ENCODE results near the gene SDK1. TPM values are rescaled to one million over a fixed set of nuclear protein-coding genes. Genes with fewer than 3 reads are reported as not detected.

The SDK1 gene
- total RNA-seq, 2 donors from 2014 or later: 1.3 to 2.6 TPM

GRCh38 chr7:3762146-3762831 is 461.2 kb downstream of the SDK1 start:
- TF ChIP-seq CTCF (IDR thresholded peaks at IDR 0.05): no peak
- no peaks in the 10 kb centered on the region for H3K36me3 ChIP-seq
- no peak overlapping the region for H3K4me3 ChIP-seq
- intact Hi-C loops (cut with DNase I): no loop called here
- H3K27ac ChIP-seq: no peak overlapping the region
- H3K9me3 ChIP-seq: no peaks in the 10 kb centered on the region
- H3K4me1 ChIP-seq: no peaks in the 10 kb centered on the region
- H3K27me3 ChIP-seq: no peaks in the 10 kb centered on the region
- no peak overlapping the region for H3K9ac ChIP-seq (ENCODE audit: low read depth in 2 of 2, low read length in 2 of 2)
- no peak for DNase-seq

- intact Hi-C loops (cut with DNase I): no loop called here
- Histone ChIP-seq H3K4me3 (no peak overlapping the region), H3K9me3 (no peaks in the 10 kb centered on the region), H3K9ac (ENCODE audit: low read depth in 2 of 2, low read length in 2 of 2) (no peak overlapping the region), H3K27me3 (no peaks in the 10 kb centered on the region), H3K27ac (no peak overlapping the region), H3K36me3 (no peaks in the 10 kb centered on the region), H3K4me1 (no peaks in the 10 kb centered on the region)
- TF ChIP-seq CTCF (IDR thresholded peaks at IDR 0.05): no peak
- no peak for DNase-seq
These were observed 467.1 kb downstream of the SDK1 start for GRCh38 chr7:3767917-3768777.

- H3K4me3 ChIP-seq: no peak overlapping the region
- no peak overlapping the region for H3K27ac ChIP-seq
- DNase-seq: no peak
- H3K4me1 ChIP-seq: no peaks in the 10 kb centered on the region
- no peaks in the 10 kb centered on the region for H3K36me3 ChIP-seq
- intact Hi-C loops (cut with DNase I): no loop called here
- H3K9me3 ChIP-seq: no peaks in the 10 kb centered on the region
- no peak overlapping the region for H3K9ac ChIP-seq (ENCODE audit: low read depth in 2 of 2, low read length in 2 of 2)
- H3K27me3 ChIP-seq: no peaks in the 10 kb centered on the region
- no peak for TF ChIP-seq CTCF (IDR thresholded peaks at IDR 0.05)
These were observed 470.9 kb downstream of the SDK1 start for GRCh38 chr7:3771906-3772305.

- Histone ChIP-seq H3K4me1 (no peaks in the 10 kb centered on the region), H3K4me3 (no peak overlapping the region), H3K9me3 (no peaks in the 10 kb centered on the region), H3K36me3 (no peaks in the 10 kb centered on the region), H3K27ac (no peak overlapping the region), H3K27me3 (no peaks in the 10 kb centered on the region), H3K9ac (ENCODE audit: low read depth in 2 of 2, low read length in 2 of 2) (no peak overlapping the region)
- no peak for DNase-seq
- TF ChIP-seq CTCF (IDR thresholded peaks at IDR 0.05): no peak
- intact Hi-C loops (cut with DNase I): no loop called here
These were observed 477.3 kb downstream of the SDK1 start for GRCh38 chr7:3778345-3778744.

- H3K27me3 ChIP-seq: no peaks in the 10 kb centered on the region
- no peak for TF ChIP-seq CTCF (IDR thresholded peaks at IDR 0.05)
- no peaks in the 10 kb centered on the region for H3K4me1 ChIP-seq
- DNase-seq: no peak
- H3K27ac ChIP-seq: no peak overlapping the region
- intact Hi-C loops (cut with DNase I): no loop called here
- H3K9me3 ChIP-seq: no peaks in the 10 kb centered on the region
- no peaks in the 10 kb centered on the region for H3K36me3 ChIP-seq
- H3K9ac ChIP-seq (ENCODE audit: low read depth in 2 of 2, low read length in 2 of 2): no peak overlapping the region
- H3K4me3 ChIP-seq: no peak overlapping the region
These were observed 479.0 kb downstream of the SDK1 start for GRCh38 chr7:3780016-3780415.

All from colonic mucosa (tissue), 4 donors.